DOHH2 (cell line): ENCODE data around the gene ETV6.

ENCODE experiments used
- H3F3A ChIP-seq: fragments of 200-600 bp; sonication (generic), shearing (Covaris generic); 2 replicates; pipeline ENCODE4 v1.6.0; 2016; ENCODE audit warnings: antibody characterized with exemption, mild to moderate bottlenecking; ENCODE audit not compliant: control insufficient read depth, insufficient read depth
- H3K27ac ChIP-seq: fragments of 200-600 bp; sonication (generic); 2 replicates; pipeline ENCODE4 v1.5.1; 2014; ENCODE audit warnings: low read depth, mild to moderate bottlenecking, low read length, moderate library complexity
- H3K27me3 ChIP-seq: fragments of 200-600 bp; sonication (generic); 2 replicates; pipeline ENCODE4 v1.6.1; 2014; ENCODE audit warnings: mild to moderate bottlenecking, low read length, mixed read lengths; ENCODE audit not compliant: control insufficient read depth
- H3K36me3 ChIP-seq: fragments of 200-600 bp; sonication (generic); 2 replicates; pipeline ENCODE4 v1.6.1; 2014; ENCODE audit warnings: mild to moderate bottlenecking, low read length, moderate library complexity, mixed read lengths; ENCODE audit not compliant: control insufficient read depth
- H3K4me1 ChIP-seq: fragments of 200-600 bp; sonication (generic); 2 replicates; pipeline ENCODE4 v1.6.1; 2014; ENCODE audit warnings: mild to moderate bottlenecking, low read length, mixed read lengths; ENCODE audit not compliant: control insufficient read depth
- H3K4me2 ChIP-seq: fragments of 200-600 bp; sonication (generic); 2 replicates; pipeline ENCODE4 v1.6.0; 2014; ENCODE audit warnings: mild to moderate bottlenecking, low read length, moderate library complexity
- H3K4me3 ChIP-seq: fragments of 200-600 bp; sonication (generic); 2 replicates; pipeline ENCODE4 v1.5.1; 2014; ENCODE audit warnings: mild to moderate bottlenecking, low read length, mixed read lengths
- H3K79me2 ChIP-seq: fragments of 200-600 bp; sonication (generic); 2 replicates; pipeline ENCODE4 v1.6.1; 2014; ENCODE audit warnings: mild to moderate bottlenecking, low read length, mixed read lengths; ENCODE audit not compliant: control insufficient read depth
- H3K9me2 ChIP-seq: fragments of 200-600 bp; sonication (generic); replicated peaks from 2 replicates; pipeline ENCODE4 v1.6.1; 2014; ENCODE audit warnings: mild to moderate bottlenecking, low read length, mixed read lengths; ENCODE audit not compliant: control insufficient read depth
- H3K9me3 ChIP-seq: fragments of 200-600 bp; sonication (generic); 2 replicates; pipeline ENCODE4 v1.6.1; 2014; ENCODE audit warnings: antibody characterized with exemption, low read length, mixed read lengths; ENCODE audit not compliant: control insufficient read depth, insufficient read depth
- H4K20me1 ChIP-seq: fragments of 200-600 bp; sonication (generic); 2 replicates; pipeline ENCODE4 v1.6.0; 2014; ENCODE audit warnings: low read depth, mild to moderate bottlenecking, antibody characterized with exemption, low read length, moderate library complexity; ENCODE audit not compliant: control insufficient read depth, insufficient read depth
- CTCF ChIP-seq: fragments of 200-600 bp; sonication (generic); IDR thresholded peaks from one replicate; pipeline ENCODE4 v1.5.1; 2014; ENCODE audit warnings: antibody characterized with exemption, mild to moderate bottlenecking, low read depth, low read length; ENCODE audit not compliant: poor library complexity, severe bottlenecking
- EZH2phosphoT487 ChIP-seq: fragments of 200-600 bp; sonication (generic); IDR thresholded peaks from 2 replicates; pipeline ENCODE4 v1.6.1; 2017; ENCODE audit warnings: borderline replicate concordance, mild to moderate bottlenecking, antibody characterized with exemption, low read length, moderate library complexity, mixed read lengths

Gene ETV6

GRCh38 chr12:11771895-11772502 is 122.5 kb downstream of the ETV6 start:
- Histone ChIP-seq H3K9me3 (no peaks in the 10 kb centered on the region), H3K79me2 (no peaks in the 10 kb centered on the region), H3F3A (no peaks in the 10 kb centered on the region), H3K27ac (no peak overlapping the region), H4K20me1 (no peaks in the 10 kb centered on the region), H3K4me3 (no peak overlapping the region), H3K27me3 (no peaks in the 10 kb centered on the region), H3K9me2 (no peaks in the 10 kb centered on the region), H3K36me3 (no peaks in the 10 kb centered on the region), H3K4me1 (peaks cover 15% of the 10 kb centered on the region), H3K4me2 (no peak overlapping the region)
- TF ChIP-seq CTCF (no peak), EZH2phosphoT487 (no peak)

DNA sequence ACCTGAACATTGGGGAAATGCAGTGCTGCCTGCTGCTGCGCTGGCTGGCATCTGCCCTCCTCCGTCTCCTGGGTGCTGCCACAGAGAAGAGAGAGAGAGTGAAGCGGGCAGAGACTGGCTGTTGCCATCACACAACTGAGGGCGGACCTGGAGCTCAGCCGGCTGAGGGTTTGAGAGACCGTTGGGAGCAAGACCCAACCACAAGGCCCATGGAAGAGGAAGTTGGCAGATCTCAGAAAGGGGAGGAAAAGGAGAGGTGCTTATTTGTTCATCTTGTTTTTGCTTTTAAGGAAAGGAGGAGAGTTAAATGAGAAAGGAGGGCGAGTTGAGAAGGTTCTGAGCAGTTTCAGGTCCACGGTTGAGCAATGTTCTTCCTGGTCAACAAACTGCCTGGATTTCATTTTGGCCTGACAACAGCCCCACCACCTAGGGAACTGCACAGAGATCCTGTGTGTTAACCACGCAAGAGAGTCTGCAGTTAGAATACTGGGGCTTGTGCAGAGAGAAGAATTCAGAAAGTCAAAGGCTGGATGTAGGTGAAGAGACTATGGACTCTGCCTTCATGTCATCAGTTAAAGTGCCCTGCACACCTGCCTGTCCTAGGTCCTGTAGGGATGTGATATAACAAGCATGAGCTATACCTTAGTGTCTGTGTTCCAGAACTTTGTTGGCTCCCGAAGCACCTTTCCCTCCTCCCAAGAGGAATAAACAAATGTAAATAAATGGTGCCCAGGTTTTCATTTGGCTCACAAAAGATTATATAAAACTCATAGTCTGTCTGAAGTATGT is 124.6 kb downstream of the ETV6 start:
- no peaks in the 10 kb centered on the region for H3K9me2 ChIP-seq
- H3K27ac ChIP-seq: no peak overlapping the region
- no peaks in the 10 kb centered on the region for H3F3A ChIP-seq
- no peaks in the 10 kb centered on the region for H3K36me3 ChIP-seq
- no peaks in the 10 kb centered on the region for H3K27me3 ChIP-seq
- H4K20me1 ChIP-seq: no peaks in the 10 kb centered on the region
- H3K4me3 ChIP-seq: no peak overlapping the region
- TF ChIP-seq EZH2phosphoT487 (no peak), CTCF (no peak)
- no peaks in the 10 kb centered on the region for H3K79me2 ChIP-seq
- H3K4me1 ChIP-seq: peaks cover 10% of the 10 kb centered on the region
- H3K9me3 ChIP-seq: no peaks in the 10 kb centered on the region
- H3K4me2 ChIP-seq: no peak overlapping the region

GRCh38 chr12:11774821-11775220 is 125.3 kb downstream of the ETV6 start:
- Histone ChIP-seq H3K9me2 (no peaks in the 10 kb centered on the region), H3K79me2 (no peaks in the 10 kb centered on the region), H3K4me3 (no peak overlapping the region), H3K4me1 (peaks cover 10% of the 10 kb centered on the region), H3K9me3 (no peaks in the 10 kb centered on the region), H3K36me3 (no peaks in the 10 kb centered on the region), H3K27ac (no peak overlapping the region), H3K27me3 (no peaks in the 10 kb centered on the region), H3F3A (no peaks in the 10 kb centered on the region), H4K20me1 (no peaks in the 10 kb centered on the region), H3K4me2 (no peak overlapping the region)
- TF ChIP-seq EZH2phosphoT487 (no peak), CTCF (no peak)
